Progenitor cell of endocrine pancreas (in vitro differentiated cells): Measurements from ENCODE around the gene ITCH. TPM values are rescaled to one million over a fixed set of nuclear protein-coding genes. Genes with fewer than 3 reads are reported as not detected.
"Not testable (repeated sequence)": the region's sequence is repeated elsewhere in the genome, so short reads cannot be mapped to it uniquely, and the experiment has no call there.

Experiments used
- DNase-seq: peaks from one replicate; pipeline ENCODE4 v3.0.0; 2021; ENCODE audit warnings: low spot score; ENCODE audit not compliant: unreplicated experiment
- H3K27ac Mint-ChIP-seq: 2 replicates; pipeline ENCODE4 v1.8.0; 2021; ENCODE audit warnings: mild to moderate bottlenecking, moderate library complexity, mixed read lengths
- H3K27me3 Mint-ChIP-seq: 2 replicates; pipeline ENCODE4 v1.8.0; 2021; ENCODE audit warnings: mixed read lengths
- H3K36me3 Mint-ChIP-seq: 2 replicates; pipeline ENCODE4 v1.8.0; 2022; ENCODE audit warnings: mixed read lengths; ENCODE audit not compliant: insufficient read depth
- H3K4me1 Mint-ChIP-seq: 2 replicates; pipeline ENCODE4 v1.8.0; 2021; ENCODE audit warnings: low read depth, mixed read lengths
- H3K4me3 Mint-ChIP-seq: 2 replicates; pipeline ENCODE4 v1.8.0; 2021; ENCODE audit warnings: low read depth, mild to moderate bottlenecking, moderate library complexity, mixed read lengths
- H3K9me3 Mint-ChIP-seq: 2 replicates; pipeline ENCODE4 v1.8.0; 2021; ENCODE audit warnings: low read depth, mixed read lengths
- CTCF ChIP-seq: fragments of 200-600 bp; sonication (generic); IDR thresholded peaks from one replicate; pipeline ENCODE4 v1.5.0; 2021; ENCODE audit warnings: antibody characterized with exemption, mild to moderate bottlenecking; ENCODE audit not compliant: unreplicated experiment
- total RNA-seq: library from RNA; stranded (reverse); gene quantifications from 2 replicates; pipeline ENCODE4 v1.2.1, GENCODE V29; 2021

The ITCH gene
- total RNA-seq, 1 donor from 2014 or later: 83.9 TPM

GRCh38 chr20:34364223-34364506, 1.1 kb downstream of the ITCH start:
- Mint-ChIP-seq H3K9me3 (no peaks in the 10 kb centered on the region), H3K36me3 (peaks cover 15% of the 10 kb centered on the region), H3K27me3 (no peaks in the 10 kb centered on the region), H3K27ac (peak overlapping the region; percentile 93), H3K4me1 (peaks cover 40% of the 10 kb centered on the region), H3K4me3 (peak overlapping the region; percentile 96)
- DNase-seq: no peak
- no peak for TF ChIP-seq CTCF

DNA sequence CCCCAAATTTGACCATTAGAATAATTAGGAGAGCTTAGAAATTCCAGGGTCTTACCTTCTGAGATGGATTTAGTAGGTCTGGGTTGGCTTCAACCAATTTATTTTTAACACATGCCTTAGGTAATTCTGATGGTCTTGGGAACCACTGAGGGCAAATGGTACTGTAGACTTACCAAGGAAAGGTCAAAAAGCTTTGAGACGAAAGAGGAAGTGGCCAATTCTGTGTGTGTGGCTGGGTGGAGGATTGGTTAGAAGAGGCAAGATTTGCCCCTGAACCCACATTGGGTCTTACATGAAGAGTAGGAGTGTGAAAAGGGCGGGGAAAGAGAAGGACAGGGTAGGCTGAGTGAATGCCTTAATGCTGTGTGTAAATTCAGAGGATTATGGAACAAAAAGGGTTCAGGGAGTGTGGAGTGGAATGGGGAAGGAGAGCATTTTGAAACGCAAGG, 2.7 kb downstream of the ITCH start:
- Mint-ChIP-seq H3K4me1 (peaks cover 40% of the 10 kb centered on the region), H3K9me3 (no peaks in the 10 kb centered on the region), H3K4me3 (peak overlapping the region; percentile 2), H3K27me3 (no peaks in the 10 kb centered on the region), H3K36me3 (peaks cover 28% of the 10 kb centered on the region), H3K27ac (peak overlapping the region; percentile 5)
- no peak for TF ChIP-seq CTCF
- DNase-seq: no peak

DNA sequence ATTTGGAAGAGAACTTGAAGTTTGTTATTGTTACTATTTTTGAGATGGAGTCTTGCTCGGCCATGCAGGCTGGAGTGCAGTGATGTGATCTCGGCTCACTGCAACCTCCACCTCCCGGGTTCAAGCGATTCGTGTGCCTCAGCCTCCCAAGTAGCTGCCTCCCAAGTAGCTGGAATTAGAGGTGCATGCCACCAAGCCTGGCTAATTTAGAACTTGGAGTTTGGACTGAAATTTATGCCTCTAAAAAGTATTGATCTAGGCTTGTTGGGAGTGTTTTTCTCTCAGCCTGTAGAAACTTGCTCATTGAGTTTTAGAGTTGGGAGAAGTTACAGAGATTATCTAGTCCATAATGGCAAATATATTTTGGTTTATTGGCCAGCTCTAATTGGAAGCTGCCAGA, 4.1 kb downstream of the ITCH start:
- DNase-seq: no peak
- no peak for TF ChIP-seq CTCF
- no peak overlapping the region for H3K4me3 Mint-ChIP-seq
- H3K4me1 Mint-ChIP-seq: peaks cover 39% of the 10 kb centered on the region
- no peaks in the 10 kb centered on the region for H3K27me3 Mint-ChIP-seq
- peaks cover 32% of the 10 kb centered on the region for H3K36me3 Mint-ChIP-seq
- H3K9me3 Mint-ChIP-seq: no peaks in the 10 kb centered on the region
- no peak overlapping the region for H3K27ac Mint-ChIP-seq

DNA sequence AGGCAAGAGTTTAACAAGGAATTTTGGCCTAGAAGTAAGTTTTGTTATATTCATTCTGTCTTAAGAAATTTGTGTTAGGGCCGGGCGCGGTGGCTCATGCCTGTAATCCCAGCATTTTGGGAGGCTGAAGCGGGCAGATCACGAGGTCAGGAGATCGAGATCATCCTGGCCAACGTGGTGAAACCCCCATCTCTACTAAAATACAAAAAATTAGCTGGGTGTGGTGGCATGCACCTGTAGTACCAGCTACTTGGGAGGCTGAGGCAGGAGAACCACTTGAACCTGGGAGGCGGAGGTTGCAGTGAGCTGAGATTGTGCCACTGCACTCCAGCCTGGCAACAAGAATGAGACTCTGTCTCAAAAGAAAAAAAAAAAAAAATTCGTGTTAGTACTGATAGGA, 4.8 kb downstream of the ITCH start:
- DNase-seq, H3K27me3 Mint-ChIP-seq, H3K4me3 Mint-ChIP-seq, H3K9me3 Mint-ChIP-seq: not testable (repeated sequence)
- Mint-ChIP-seq H3K36me3 (peaks cover 34% of the 10 kb centered on the region), H3K27ac (peak overlapping the region; percentile 12), H3K4me1 (peaks cover 35% of the 10 kb centered on the region)

- TF ChIP-seq CTCF: no peak
- Mint-ChIP-seq H3K9me3 (no peaks in the 10 kb centered on the region), H3K4me3 (no peak overlapping the region), H3K36me3 (peaks cover 32% of the 10 kb centered on the region), H3K4me1 (peaks cover 33% of the 10 kb centered on the region), H3K27ac (no peak overlapping the region), H3K27me3 (no peaks in the 10 kb centered on the region)
- no peak for DNase-seq
These were observed 5.5 kb downstream of the ITCH start for GRCh38 chr20:34368547-34368946.

DNA sequence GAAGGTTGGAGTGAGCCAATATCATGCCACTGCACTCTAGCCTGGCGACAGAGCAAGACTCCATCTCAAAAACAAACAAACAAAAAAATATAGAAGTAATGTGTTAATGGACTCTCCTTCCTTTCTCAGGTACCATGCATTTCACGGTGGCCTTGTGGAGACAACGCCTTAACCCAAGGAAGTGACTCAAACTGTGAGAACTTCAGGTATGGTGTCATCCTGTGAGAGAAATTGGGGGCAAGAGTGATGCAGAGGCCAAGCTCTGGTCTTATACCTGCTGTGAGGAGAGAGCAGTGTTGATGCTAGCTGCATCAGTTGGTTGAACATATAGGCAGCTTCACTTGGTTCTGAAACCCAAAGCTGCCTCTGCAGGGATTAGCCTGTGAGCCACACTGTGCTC, 6.2 kb downstream of the ITCH start:
- H3K4me3 Mint-ChIP-seq: no peak overlapping the region
- no peak for TF ChIP-seq CTCF
- peaks cover 37% of the 10 kb centered on the region for H3K36me3 Mint-ChIP-seq
- DNase-seq: no peak
- H3K27ac Mint-ChIP-seq: peak overlapping the region; percentile 35
- H3K9me3 Mint-ChIP-seq: no peaks in the 10 kb centered on the region
- peaks cover 27% of the 10 kb centered on the region for H3K4me1 Mint-ChIP-seq
- H3K27me3 Mint-ChIP-seq: no peaks in the 10 kb centered on the region
